PC-9 (cell line): ENCODE measurements around the gene LAMC3. TPM values are rescaled to one million over a fixed set of nuclear protein-coding genes. Genes with fewer than 3 reads are reported as not detected.

Experiments used
- BruUV-seq: library from RNA; stranded (reverse); fragments of 400-500 nt; replicated peaks from 2 replicates; lab custom pipeline; 2021; lab: Mats Ljungman, UMichigan
- CTCF ChIA-PET: fragments of 300-600 bp; sonication (Branson Sonifier 250); formaldehyde crosslinking; loops from one replicate; lab custom pipeline; 2022; ENCODE audit warnings: antibody characterized with exemption; lab: Charles Lee
- POLR2A ChIA-PET: fragments of 300-600 bp; sonication (Branson Sonifier 250); formaldehyde crosslinking; loops from one replicate; lab custom pipeline; 2022; ENCODE audit warnings: antibody characterized with exemption; ENCODE audit not compliant: unreplicated experiment; lab: Charles Lee
- DNase-seq, 2 experiments: peaks; one replicate each; pipeline versions ENCODE4 v3.0.0 to v3.0.0-alpha.2; 2015 to 2022; ENCODE audit warnings: mixed read lengths in 1 of 2
- H2AFZ ChIP-seq: fragments of 200-600 bp; sonication (generic); 2 replicates; pipeline ENCODE4 v1.8.1; 2017; ENCODE audit warnings: antibody characterized with exemption
- H3F3A ChIP-seq: fragments of 200-600 bp; sonication (generic); 2 replicates; pipeline ENCODE4 v1.8.1; 2017; ENCODE audit warnings: antibody characterized with exemption, mild to moderate bottlenecking, low read depth; ENCODE audit not compliant: insufficient read depth
- H3K27ac ChIP-seq: fragments of 200-600 bp; sonication (generic); 2 replicates; pipeline ENCODE4 v1.6.1; 2016; ENCODE audit warnings: mixed run types
- H3K27me3 ChIP-seq: fragments of 200-600 bp; sonication (generic); 2 replicates; pipeline ENCODE4 v1.6.1; 2016; ENCODE audit warnings: low read depth, mixed run types; ENCODE audit not compliant: insufficient read depth
- H3K36me3 ChIP-seq: fragments of 200-600 bp; sonication (generic); 2 replicates; pipeline ENCODE4 v1.6.1; 2016; ENCODE audit warnings: low read depth, mixed run types
- H3K4me1 ChIP-seq: fragments of 200-600 bp; sonication (generic); replicated peaks from 2 replicates; pipeline ENCODE4 v1.6.1; 2016; ENCODE audit warnings: mixed run types; ENCODE audit not compliant: insufficient read depth
- H3K4me2 ChIP-seq: fragments of 200-600 bp; sonication (generic); 2 replicates; pipeline ENCODE4 v1.6.1; 2017; ENCODE audit warnings: mixed run types
- H3K4me3 ChIP-seq: fragments of 200-600 bp; sonication (generic); 2 replicates; pipeline ENCODE4 v1.6.1; 2016; ENCODE audit warnings: mixed run types
- H3K79me2 ChIP-seq: fragments of 200-600 bp; sonication (generic); 2 replicates; pipeline ENCODE4 v1.6.1; 2017; ENCODE audit warnings: low read depth, mixed run types
- H3K9me2 ChIP-seq: fragments of 200-600 bp; sonication (generic); 2 replicates; pipeline ENCODE4 v1.8.1; 2017; ENCODE audit warnings: mild to moderate bottlenecking; ENCODE audit not compliant: insufficient read depth
- H3K9me3 ChIP-seq: fragments of 200-600 bp; sonication (generic); 2 replicates; pipeline ENCODE4 v1.8.1; 2016; ENCODE audit warnings: low read depth; ENCODE audit not compliant: insufficient read depth
- H4K20me1 ChIP-seq: fragments of 200-600 bp; sonication (generic); 2 replicates; pipeline ENCODE4 v1.8.1; 2017; ENCODE audit not compliant: insufficient read depth
- CTCF ChIP-seq: fragments of 200-600 bp; sonication (generic); conservative IDR thresholded peaks from 2 replicates; pipeline ENCODE4 v1.6.1; 2017; ENCODE audit warnings: mixed run types, antibody characterized with exemption, mild to moderate bottlenecking, moderate library complexity
- EZH2 ChIP-seq: fragments of 200-600 bp; sonication (generic); IDR thresholded peaks from 2 replicates; pipeline ENCODE4 v1.8.0; 2017; ENCODE audit warnings: antibody characterized with exemption, low read depth
- intact Hi-C: fragments of 100-400 bp; cut with micrococcal nuclease; formaldehyde crosslinking; loops from one replicate; pipeline ENCODE4 v1.10.0; 2022; ENCODE audit not compliant: unreplicated experiment
- total RNA-seq: library from RNA; stranded (reverse); gene quantifications from 2 replicates; pipeline ENCODE4 v1.2.3, GENCODE V29; 2021

Gene LAMC3
- total RNA-seq, 1 experiment from 2014 or later: 0.41 TPM

- intact Hi-C loops: no loop called here
- TF ChIP-seq EZH2: no peak
- no peak for TF ChIP-seq CTCF
- TSS peak; percentile 42 for BruUV-seq
Observed at GRCh38 chr9:131126059-131126426, 117.1 kb downstream of the LAMC3 start.

GRCh38 chr9:131129183-131129582 lies 120.2 kb downstream of the LAMC3 start:
- POLR2A ChIA-PET: no interaction called here
- CTCF ChIA-PET: no interaction called here
- TF ChIP-seq CTCF: no peak
- no peak for TF ChIP-seq EZH2

More at GRCh38 chr9:131126059-131126426, 117.1 kb downstream of the LAMC3 start:
- H3K4me2 ChIP-seq: peak overlapping the region; percentile 93
- H3K79me2 ChIP-seq: peaks cover 25% of the 10 kb centered on the region
- ChIA-PET CTCF (no interaction called here), POLR2A (no interaction called here)
- H3F3A ChIP-seq: peaks cover 21% of the 10 kb centered on the region; the same call in 1 of the 2 replicates
- DNase-seq: no peak
- H3K27ac ChIP-seq: no peak overlapping the region
- peaks cover 30% of the 10 kb centered on the region for H3K36me3 ChIP-seq
- H3K9me3 ChIP-seq: no peaks in the 10 kb centered on the region
- peaks cover 10% of the 10 kb centered on the region for H3K4me1 ChIP-seq
- peak overlapping the region; percentile 91 for H3K4me3 ChIP-seq
- peak overlapping the region; percentile 84 for H2AFZ ChIP-seq
- no peaks in the 10 kb centered on the region for H3K27me3 ChIP-seq
- no peaks in the 10 kb centered on the region for H4K20me1 ChIP-seq
- H3K9me2 ChIP-seq: no peaks in the 10 kb centered on the region

GRCh38 chr9:131138676-131139075 lies 129.7 kb downstream of the LAMC3 start:
- H3K9me3 ChIP-seq: no peaks in the 10 kb centered on the region
- H3F3A ChIP-seq: no peaks in the 10 kb centered on the region; the same call in 1 of the 2 replicates
- H3K36me3 ChIP-seq: peaks cover 54% of the 10 kb centered on the region
- ChIA-PET POLR2A (no interaction called here), CTCF (no interaction called here)
- H3K27ac ChIP-seq: no peak overlapping the region
- H3K27me3 ChIP-seq: no peaks in the 10 kb centered on the region
- H3K79me2 ChIP-seq: no peaks in the 10 kb centered on the region
- H3K4me2 ChIP-seq: no peak overlapping the region
- no peak overlapping the region for H3K4me3 ChIP-seq
- H3K4me1 ChIP-seq: no peaks in the 10 kb centered on the region
- no peak overlapping the region for H2AFZ ChIP-seq
- TF ChIP-seq CTCF: no peak
- TF ChIP-seq EZH2: no peak
- peaks cover 10% of the 10 kb centered on the region; the same call in 1 of the 2 replicates for H4K20me1 ChIP-seq
- DNase-seq: no peak
- BruUV-seq: no TSS peak
- intact Hi-C loops: no loop called here
- no peaks in the 10 kb centered on the region for H3K9me2 ChIP-seq

More at GRCh38 chr9:131129183-131129582, 120.2 kb downstream of the LAMC3 start:
- peaks cover 44% of the 10 kb centered on the region for H3K36me3 ChIP-seq
- no peaks in the 10 kb centered on the region for H4K20me1 ChIP-seq
- no peak overlapping the region for H2AFZ ChIP-seq
- H3K4me2 ChIP-seq: no peak overlapping the region
- H3F3A ChIP-seq: peaks cover 8% of the 10 kb centered on the region; the same call in 1 of the 2 replicates
- intact Hi-C loops: no loop called here
- H3K79me2 ChIP-seq: peaks cover 25% of the 10 kb centered on the region
- BruUV-seq: no TSS peak
- no peak overlapping the region for H3K27ac ChIP-seq
- DNase-seq: no peak
- no peak overlapping the region for H3K4me3 ChIP-seq
- H3K9me2 ChIP-seq: no peaks in the 10 kb centered on the region
- H3K27me3 ChIP-seq: no peaks in the 10 kb centered on the region
- H3K9me3 ChIP-seq: no peaks in the 10 kb centered on the region
- peaks cover 8% of the 10 kb centered on the region for H3K4me1 ChIP-seq
